HCT116 (cell line): Measurements from ENCODE around the gene ZDHHC3. TPM values are rescaled to one million over a fixed set of nuclear protein-coding genes. Genes with fewer than 3 reads are reported as not detected.

ENCODE experiments used
- ATAC-seq: fragments of 200-7000 bp; cut with Tn5 transposase; 2 replicates; pipeline ENCODE4 v1.9.1; 2020; ENCODE audit warnings: mild to moderate bottlenecking, moderate library complexity
- BruUV-seq: library from RNA; stranded (reverse); fragments of 400-500 nt; replicated peaks from 2 replicates; lab custom pipeline; 2021; lab: Mats Ljungman, UMichigan
- CTCF ChIA-PET: fragments of 300-600 bp; sonication (Branson Sonifier 250); formaldehyde crosslinking; loops from one replicate; lab custom pipeline; 2021; ENCODE audit warnings: antibody characterized with exemption; lab: Charles Lee
- POLR2A ChIA-PET: fragments of 300-600, 350-600 bp; sonication (Branson Sonifier 250); formaldehyde crosslinking; loops from one replicate; lab custom pipeline; 2021; ENCODE audit warnings: antibody characterized with exemption; lab: Charles Lee
- RAD21 ChIA-PET, 2 experiments: fragments of 300-600 bp; sonication (Branson Sonifier 250); formaldehyde crosslinking; loops; one replicate each; lab custom pipeline; 2023; ENCODE audit warnings: low total read pairs in 2 of 2; ENCODE audit not compliant: uncharacterized antibody in 2 of 2, unreplicated experiment in 2 of 2, low non-redundant PET in 1 of 2; lab: Charles Lee
- DNase-seq: peaks from one replicate; pipeline ENCODE4 v3.0.0-alpha.2; 2010; ENCODE audit warnings: low read depth, low spot score
- H2AFZ ChIP-seq: fragments of 200-600 bp; shearing (Covaris generic), sonication (generic); 2 replicates; pipeline ENCODE4 v1.6.1; 2017; ENCODE audit warnings: low read depth, mixed run types, mixed read lengths, antibody characterized with exemption, low read length; ENCODE audit not compliant: poor library complexity, severe bottlenecking
- H3K27ac ChIP-seq: 2 replicates; pipeline ENCODE4 v1.5.1; 2012; ENCODE audit warnings: low read depth, low read length
- H3K27me3 ChIP-seq: fragments of 200-600 bp; sonication (generic); 2 replicates; pipeline ENCODE4 v1.6.1; 2016; ENCODE audit warnings: mixed run types, low read length, mixed read lengths; ENCODE audit not compliant: insufficient read depth
- H3K36me3 ChIP-seq, 2 experiments: fragments of 200-500 bp in 1 of 2; fragments of 200-600 bp in 1 of 2; sonication (Bioruptor generic) in 1 of 2; sonication (generic) in 1 of 2; 2 replicates each; pipeline versions ENCODE4 v1.5.1 to v1.6.1; 2014 to 2016; ENCODE audit warnings: low read length in 2 of 2, inconsistent platforms in 1 of 2, mixed read lengths in 1 of 2, mixed run types in 1 of 2; ENCODE audit not compliant: insufficient read depth in 2 of 2, control insufficient read depth in 1 of 2
- H3K4me1 ChIP-seq, 2 experiments: fragments of 200-600 bp in 1 of 2; sonication (generic) in 1 of 2; 2 replicates each; pipeline versions ENCODE4 v1.5.1 to v1.6.1; 2012 to 2017; ENCODE audit warnings: low read length in 2 of 2, inconsistent platforms in 1 of 2, mild to moderate bottlenecking in 1 of 2, mixed read lengths in 1 of 2, mixed run types in 1 of 2, moderate library complexity in 1 of 2; ENCODE audit not compliant: insufficient read depth in 2 of 2, control insufficient read depth in 1 of 2
- H3K4me2 ChIP-seq: fragments of 200-600 bp; sonication (generic); 2 replicates; pipeline ENCODE4 v1.6.1; 2017; ENCODE audit warnings: mixed run types, low read length, mixed read lengths
- H3K4me3 ChIP-seq, 2 experiments: fragments of 200-600 bp in 1 of 2; sonication (generic) in 1 of 2; replicated peaks in 1 of 2; 2 replicates each; pipeline ENCODE4 v1.5.1; 2011 to 2016; ENCODE audit warnings: low read length in 2 of 2, control low read depth in 1 of 2, low read depth in 1 of 2, mild to moderate bottlenecking in 1 of 2, mixed read lengths in 1 of 2, mixed run types in 1 of 2
- H3K79me2 ChIP-seq: fragments of 200-600 bp; sonication (generic); 2 replicates; pipeline ENCODE4 v1.6.1; 2017; ENCODE audit warnings: mild to moderate bottlenecking, mixed run types, low read length, moderate library complexity, mixed read lengths; ENCODE audit not compliant: insufficient read depth
- H3K9ac ChIP-seq: fragments of 200-600 bp; sonication (generic); 2 replicates; pipeline ENCODE4 v1.6.1; 2016; ENCODE audit warnings: low read length, mixed read lengths
- H3K9me2 ChIP-seq: fragments of 200-600 bp; sonication (generic), shearing (Covaris generic); 2 replicates; pipeline ENCODE4 v1.6.1; 2017; ENCODE audit warnings: mixed run types, mild to moderate bottlenecking, moderate library complexity; ENCODE audit not compliant: insufficient read depth
- H3K9me3 ChIP-seq, 2 experiments: fragments of 200-500 bp in 1 of 2; fragments of 200-600 bp in 1 of 2; sonication (Bioruptor generic) in 1 of 2; sonication (generic) in 1 of 2; 2 replicates each; pipeline ENCODE4 v1.6.1; 2014 to 2017; ENCODE audit warnings: low read length in 2 of 2, mixed read lengths in 2 of 2, inconsistent platforms in 1 of 2, low read depth in 1 of 2, mild to moderate bottlenecking in 1 of 2, mixed run types in 1 of 2, moderate library complexity in 1 of 2; ENCODE audit not compliant: control insufficient read depth in 1 of 2, insufficient read depth in 1 of 2
- H4K20me1 ChIP-seq: fragments of 200-600 bp; sonication (generic), shearing (Covaris generic); 2 replicates; pipeline ENCODE4 v1.6.1; 2017; ENCODE audit warnings: mixed run types, mild to moderate bottlenecking, moderate library complexity; ENCODE audit not compliant: insufficient read depth
- CBX3 ChIP-seq: IDR thresholded peaks from 2 replicates; pipeline ENCODE4 v1.6.1; 2012; ENCODE audit warnings: low read depth
- CEBPB ChIP-seq: IDR thresholded peaks from 2 replicates; pipeline ENCODE4 v1.6.1; 2012; ENCODE audit warnings: low read depth
- EGR1 ChIP-seq: IDR thresholded peaks from 2 replicates; pipeline ENCODE4 v1.6.1; 2012; ENCODE audit warnings: low read depth
- EZH2phosphoT487 ChIP-seq: fragments of 200-600 bp; IDR thresholded peaks from 2 replicates; pipeline ENCODE4 v1.6.1; 2018; ENCODE audit warnings: antibody characterized with exemption, borderline replicate concordance
- MAX ChIP-seq: IDR thresholded peaks from 2 replicates; pipeline ENCODE4 v1.6.1; 2012
- POLR2A ChIP-seq: IDR thresholded peaks from 2 replicates; pipeline ENCODE4 v1.7.0; 2011; ENCODE audit warnings: borderline replicate concordance; ENCODE audit not compliant: insufficient read depth, insufficient read length; ENCODE audit errors: extremely low read depth
- POLR2AphosphoS5 ChIP-seq: IDR thresholded peaks from 2 replicates; pipeline ENCODE4 v1.6.1; 2011; ENCODE audit warnings: mild to moderate bottlenecking, low read depth, low read length, moderate library complexity
- RAD21 ChIP-seq: IDR thresholded peaks from 2 replicates; pipeline ENCODE4 v1.6.1; 2012; ENCODE audit warnings: low read depth, mild to moderate bottlenecking
- SP1 ChIP-seq: IDR thresholded peaks from 2 replicates; pipeline ENCODE4 v1.6.1; 2012; ENCODE audit warnings: low read depth
- SRF ChIP-seq: IDR thresholded peaks from 2 replicates; pipeline ENCODE4 v1.6.1; 2012; ENCODE audit warnings: low read depth
- TCF7L2 ChIP-seq: IDR thresholded peaks from 2 replicates; pipeline ENCODE4 v1.7.0; 2011; ENCODE audit warnings: borderline replicate concordance, inconsistent platforms; ENCODE audit not compliant: insufficient read depth, insufficient read length; ENCODE audit errors: extremely low read depth
- intact Hi-C: fragments of 100-400 bp; cut with micrococcal nuclease; formaldehyde crosslinking; loops from 2 replicates; pipeline ENCODE4 v1.10.0; 2022
- total RNA-seq: library from RNA; stranded (reverse); gene quantifications from one replicate; pipeline ENCODE4 v1.2.1, GENCODE V29; 2021; ENCODE audit not compliant: unreplicated experiment

The ZDHHC3 gene
- total RNA-seq, 1 experiment from 2014 or later: 61.1 TPM

GRCh38 chr3:45003859-45004258 lies 27.9 kb upstream of the ZDHHC3 start:
- ATAC-seq (no peak), DNase-seq (no peak)
- peaks cover 28 to 39% of the 10 kb centered on the region in 2 experiments; a peak in 3 of 4 replicates for H3K36me3 ChIP-seq
- no peak overlapping the region for H3K27ac ChIP-seq
- H3K4me2 ChIP-seq: no peak overlapping the region
- H3K4me1 ChIP-seq: no peaks in the 10 kb centered on the region
- ChIA-PET POLR2A (interaction anchor here (0.7 kb wide), 1 partner anchor 10 kb away, joined by 3 read pairs; no protein-coding TSS in a partner anchor), CTCF (no interaction called here), RAD21 (no interaction called here)
- no peaks in the 10 kb centered on the region for H4K20me1 ChIP-seq
- H3K9me3 ChIP-seq: no peaks in the 10 kb centered on the region
- no peak overlapping the region for H3K9ac ChIP-seq
- H3K27me3 ChIP-seq: no peaks in the 10 kb centered on the region
- no TSS peak for BruUV-seq
- intact Hi-C loops: no loop called here
- TF ChIP-seq MAX (no peak), POLR2AphosphoS5 (no peak), SP1 (no peak), POLR2A (no peak), CEBPB (no peak), CBX3 (no peak), SRF (no peak), TCF7L2 (no peak)
- no peak overlapping the region for H2AFZ ChIP-seq
- peaks cover 4% of the 10 kb centered on the region for H3K79me2 ChIP-seq
- H3K9me2 ChIP-seq: no peaks in the 10 kb centered on the region
- no peak overlapping the region for H3K4me3 ChIP-seq

- H4K20me1 ChIP-seq: no peaks in the 10 kb centered on the region
- H3K4me1 ChIP-seq: no peaks in the 10 kb centered on the region
- no peaks in the 10 kb centered on the region for H3K9me3 ChIP-seq
- intact Hi-C loops: no loop called here
- H3K4me3 ChIP-seq: no peak overlapping the region
- no peaks in the 10 kb centered on the region for H3K27me3 ChIP-seq
- H3K9me2 ChIP-seq: no peaks in the 10 kb centered on the region
- no peak for DNase-seq
- ATAC-seq: no peak
- POLR2A ChIA-PET: no interaction called here
- no TSS peak for BruUV-seq
- no peak overlapping the region for H3K27ac ChIP-seq
- no peak overlapping the region for H3K4me2 ChIP-seq
- H3K36me3 ChIP-seq: peaks cover 30 to 41% of the 10 kb centered on the region in 2 experiments; a peak in 3 of 4 replicates
- H3K9ac ChIP-seq: no peak overlapping the region
- no peak for TF ChIP-seq EZH2phosphoT487
- no peak for TF ChIP-seq SRF
- no peak for TF ChIP-seq EGR1
- TF ChIP-seq RAD21: no peak
- H2AFZ ChIP-seq: no peak overlapping the region
- H3K79me2 ChIP-seq: peaks cover 4% of the 10 kb centered on the region
- CTCF ChIA-PET: no interaction called here
- RAD21 ChIA-PET: no interaction called here
Measured at GRCh38 chr3:45003406-45003805, 27.4 kb upstream of the ZDHHC3 start.
